Kidney epithelial cell (primary cell): ENCODE data around the gene RPS8. TPM values are rescaled to one million over a fixed set of nuclear protein-coding genes. Genes with fewer than 3 reads are reported as not detected.
"Not testable (repeated sequence)": the region's sequence is repeated elsewhere in the genome, so short reads cannot be mapped to it uniquely, and the experiment has no call there.

ENCODE experiments used
- DNase-seq: peaks from one replicate; pipeline ENCODE4 v3.0.0-alpha.2; 2010; ENCODE audit warnings: low read depth
- H3K27me3 ChIP-seq: 2 replicates; pipeline ENCODE4 v1.6.0; 2011; ENCODE audit warnings: low read length; ENCODE audit not compliant: control insufficient read depth, insufficient read depth
- H3K36me3 ChIP-seq: 2 replicates; pipeline ENCODE4 v1.5.1; 2011; ENCODE audit warnings: low read length; ENCODE audit not compliant: control insufficient read depth, insufficient read depth
- H3K4me3 ChIP-seq: 2 replicates; pipeline ENCODE4 v1.5.1; 2011; ENCODE audit warnings: low read depth, mild to moderate bottlenecking, control low read depth, low read length
- CTCF ChIP-seq: IDR thresholded peaks from 2 replicates; pipeline ENCODE4 v1.5.1; 2011; ENCODE audit warnings: mild to moderate bottlenecking, moderate library complexity, low read length, control low read depth, inconsistent platforms; ENCODE audit not compliant: insufficient read depth, poor library complexity, severe bottlenecking
- total RNA-seq: library from RNA; depleted of rRNA; stranded (reverse); fragments of >200 nt; gene quantifications from 2 replicates; pipeline ENCODE4 v1.2.3, GENCODE V29; 2015

RPS8 gene
- total RNA-seq, 1 donor from 2014 or later: 4,100 TPM

- TF ChIP-seq CTCF: no peak
- no peak for DNase-seq
- H3K36me3 ChIP-seq: no peaks in the 10 kb centered on the region
Measured at GRCh38 chr1:44821240-44821715, 45.9 kb downstream of the RPS8 start.

GRCh38 chr1:44822131-44822701, 46.9 kb downstream of the RPS8 start:
- no peak for DNase-seq
- no peaks in the 10 kb centered on the region for H3K36me3 ChIP-seq
- no peaks in the 10 kb centered on the region for H3K27me3 ChIP-seq
- no peak overlapping the region for H3K4me3 ChIP-seq
- TF ChIP-seq CTCF: no peak

More at GRCh38 chr1:44821240-44821715, 45.9 kb downstream of the RPS8 start:
- H3K4me3 ChIP-seq: no peak overlapping the region
- H3K27me3 ChIP-seq: no peaks in the 10 kb centered on the region

DNA sequence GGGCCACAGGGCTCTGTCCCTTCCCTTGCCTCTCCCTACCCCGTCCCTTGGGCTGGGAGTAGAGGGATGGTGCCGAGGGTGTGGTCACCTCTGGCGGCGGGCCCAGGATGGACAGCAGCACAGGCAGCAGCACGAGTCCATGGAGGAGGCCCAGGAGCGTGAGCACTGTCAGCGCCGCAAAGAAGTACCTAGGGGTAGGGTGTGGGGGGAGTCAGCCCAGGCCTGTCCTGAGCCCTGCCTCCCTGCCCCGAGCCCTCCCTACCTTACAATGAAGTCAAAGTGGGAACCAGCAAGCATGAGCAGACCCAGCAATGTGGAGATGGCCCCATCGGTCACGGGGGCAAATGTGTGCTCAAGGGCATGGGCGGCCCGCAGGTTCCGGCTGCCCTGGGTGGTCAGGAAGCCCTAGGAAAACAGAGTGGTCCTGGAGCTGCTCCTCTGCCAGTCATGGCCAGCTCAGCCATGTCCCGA, 47.7 kb downstream of the RPS8 start:
- Histone ChIP-seq H3K27me3 (no peaks in the 10 kb centered on the region), H3K4me3 (no peak overlapping the region), H3K36me3 (no peaks in the 10 kb centered on the region)
- DNase-seq: no peak
- TF ChIP-seq CTCF: no peak

DNA sequence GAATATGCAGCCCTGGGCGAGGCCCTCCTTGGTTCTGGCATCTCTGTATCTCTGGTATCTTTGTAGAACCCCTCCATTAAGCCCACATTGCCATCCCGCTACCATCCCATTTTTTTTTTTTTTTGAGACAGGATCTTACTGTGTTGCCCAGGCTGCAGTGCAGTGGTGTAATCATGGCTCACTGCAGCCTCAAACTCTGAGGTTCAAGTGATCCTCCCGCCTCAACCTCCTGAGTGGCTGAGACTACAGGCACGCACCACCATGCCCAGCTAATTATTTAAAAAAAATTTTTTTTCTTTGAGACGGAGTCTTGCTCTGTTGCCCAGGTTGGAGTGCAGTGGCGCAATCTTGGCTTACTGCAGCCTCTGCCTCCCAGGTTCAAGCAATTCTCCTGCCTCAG, 49.1 kb downstream of the RPS8 start:
- not testable (repeated sequence) for H3K4me3 ChIP-seq, H3K36me3 ChIP-seq, DNase-seq, H3K27me3 ChIP-seq

GRCh38 chr1:44826375-44827196, 51.2 kb downstream of the RPS8 start:
- Histone ChIP-seq H3K4me3 (no peak overlapping the region), H3K27me3 (no peaks in the 10 kb centered on the region), H3K36me3 (no peaks in the 10 kb centered on the region)
- DNase-seq: no peak
- no peak for TF ChIP-seq CTCF

DNA sequence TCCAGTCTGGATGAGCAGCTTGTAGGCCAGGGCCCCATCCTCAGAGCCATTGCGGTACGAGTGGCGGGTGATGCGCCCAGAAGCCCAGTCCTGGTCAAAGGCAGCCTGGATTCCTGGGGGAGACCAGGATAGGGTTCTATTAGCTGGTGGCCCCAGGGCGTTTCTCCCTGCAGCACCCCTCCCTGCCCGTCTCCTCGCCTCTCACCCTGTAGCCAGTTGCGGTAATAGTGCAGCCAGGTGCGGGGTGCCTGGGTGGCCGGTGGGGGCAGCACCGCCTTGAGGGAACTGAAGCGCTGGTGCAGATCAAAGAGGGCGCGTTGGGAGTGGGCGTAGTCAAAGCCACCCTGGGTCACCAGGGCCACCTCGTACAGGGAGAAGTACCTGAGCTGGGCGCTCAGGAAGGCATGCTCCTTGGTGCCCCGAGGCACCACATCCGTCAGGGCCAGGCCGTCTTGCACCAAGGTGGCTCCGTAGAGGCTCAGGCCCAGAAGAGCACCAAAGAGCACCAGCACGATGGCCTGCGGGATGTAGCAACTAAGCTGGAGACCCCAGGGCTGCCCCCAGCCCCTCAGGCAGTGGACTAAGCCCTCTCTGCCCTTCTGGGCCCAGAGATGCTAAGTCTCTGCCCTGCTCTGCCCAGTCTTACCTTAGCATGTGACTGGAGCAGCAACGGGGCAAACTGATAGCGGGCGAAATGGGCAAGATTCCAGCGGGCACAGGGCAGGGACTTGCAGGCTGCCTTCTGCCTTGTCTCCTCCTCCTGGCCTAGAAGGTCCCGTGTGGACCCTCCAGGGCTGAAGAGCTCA, 52.1 kb downstream of the RPS8 start:
- no peaks in the 10 kb centered on the region for H3K36me3 ChIP-seq
- no peak for TF ChIP-seq CTCF
- no peak overlapping the region for H3K4me3 ChIP-seq
- H3K27me3 ChIP-seq: no peaks in the 10 kb centered on the region
- DNase-seq: no peak
